Measurements from ENCODE around the gene FN1.
"Not testable (repeated sequence)": the region's sequence is repeated elsewhere in the genome, so short reads cannot be mapped to it uniquely, and the experiment has no call there.

Gene FN1

GRCh38 chr2:215422676-215423075, 13.2 kb downstream of the FN1 start:
- DNase-seq (ENCODE audit: low read depth in 2 of 2), result no peak

GRCh38 chr2:215421859-215422461, 13.9 kb downstream of the FN1 start:
- DNase-seq (ENCODE audit: low read depth in 2 of 2), result no peak

- DNase-seq (ENCODE audit: low read depth in 2 of 2), result no peak
These were observed 15.4 kb downstream of the FN1 start for GRCh38 chr2:215420471-215420935.

GRCh38 chr2:215419769-215420470, 15.9 kb downstream of the FN1 start:
- DNase-seq (ENCODE audit: low read depth in 2 of 2), result no peak

- DNase-seq (ENCODE audit: low read depth in 2 of 2), result no peak
These were observed 16.8 kb downstream of the FN1 start for GRCh38 chr2:215419113-215419512.

- no peak for DNase-seq (ENCODE audit: low read depth in 2 of 2)
These were observed 17.6 kb downstream of the FN1 start for GRCh38 chr2:215418064-215418963.

- DNase-seq (ENCODE audit: low read depth in 2 of 2), result no peak
These were observed 18.4 kb downstream of the FN1 start for GRCh38 chr2:215417400-215417951.

- DNase-seq (ENCODE audit: low read depth in 2 of 2), result no peak
These were observed 19.2 kb downstream of the FN1 start for GRCh38 chr2:215416656-215417055.

GRCh38 chr2:215415820-215416577, 19.9 kb downstream of the FN1 start:
- DNase-seq (ENCODE audit: low read depth in 2 of 2), result no peak

- DNase-seq (ENCODE audit: low read depth in 2 of 2), result no peak
These were observed 20.6 kb downstream of the FN1 start for GRCh38 chr2:215415218-215415617.

GRCh38 chr2:215414674-215415073, 21.2 kb downstream of the FN1 start:
- DNase-seq (ENCODE audit: low read depth in 2 of 2), result no peak

- DNase-seq (ENCODE audit: low read depth in 2 of 2), result no peak
These were observed 21.9 kb downstream of the FN1 start for GRCh38 chr2:215413974-215414373.

GRCh38 chr2:215413484-215413777, 22.4 kb downstream of the FN1 start:
- DNase-seq (ENCODE audit: low read depth in 2 of 2), result no peak

GRCh38 chr2:215411941-215412743, 23.7 kb downstream of the FN1 start:
- DNase-seq (ENCODE audit: low read depth in 2 of 2), result no peak

- no peak for DNase-seq (ENCODE audit: low read depth in 2 of 2)
These were observed 25.0 kb downstream of the FN1 start for GRCh38 chr2:215410932-215411285.

GRCh38 chr2:215410181-215410931, 25.5 kb downstream of the FN1 start:
- not testable (repeated sequence) for DNase-seq (ENCODE audit: low read depth in 2 of 2)

- DNase-seq (ENCODE audit: low read depth in 2 of 2), result peak; percentile 15 to 23
These were observed 26.3 kb downstream of the FN1 start for GRCh38 chr2:215409331-215410127.

- not testable (repeated sequence) for DNase-seq (ENCODE audit: low read depth in 2 of 2)
These were observed 27.4 kb downstream of the FN1 start for GRCh38 chr2:215408441-215408840.

GRCh38 chr2:215407590-215408264, 28.1 kb downstream of the FN1 start:
- no peak for DNase-seq (ENCODE audit: low read depth in 2 of 2)
